Adrenal gland (tissue), 5 donors: Measurements from ENCODE around the gene RBM4B.

Source experiments
- CTCF ChIP-seq, 6 experiments: fragments of 450-650 bp in 4 of 6; fragments of 200-600 bp in 2 of 6; sonication (generic) in 1 of 6; IDR thresholded peaks; 1 replicate in 5 of 6; 2 replicates in 1 of 6; pipeline versions ENCODE4 v1.5.1 to v1.8.0; 2016 to 2021; ENCODE audit warnings: antibody characterized with exemption in 6 of 6, mild to moderate bottlenecking in 2 of 6, moderate library complexity in 1 of 6
- POLR2A ChIP-seq, 2 donors: fragments of 450-650 bp; IDR thresholded peaks; one replicate each; pipeline ENCODE4 v1.6.1; 2017; ENCODE audit warnings: antibody characterized with exemption in 2 of 2, mild to moderate bottlenecking in 2 of 2, moderate library complexity in 1 of 2
- donor health status: DM: no; HTN: no; CAD: no.

- TF ChIP-seq CTCF (IDR thresholded peaks at IDR 0.05) (no peak), POLR2A (IDR thresholded peaks at IDR 0.05) (no peak)
These were observed 18.5 kb upstream of the RBM4B start for GRCh38 chr11:66696146-66696545.
